ENCODE measurements around the gene NOP9. TPM values are rescaled to one million over a fixed set of nuclear protein-coding genes. Genes with fewer than 3 reads are reported as not detected.

The NOP9 gene
- total RNA-seq: 10 to 100 TPM; 12.8 to 16.8 (median 14.9) TPM
- polyA plus RNA-seq: 10 to 100 TPM in 2 of 3 donors, 1 to 10 TPM in 1; 7.8 to 29.0 (median 11.3) TPM

DNA sequence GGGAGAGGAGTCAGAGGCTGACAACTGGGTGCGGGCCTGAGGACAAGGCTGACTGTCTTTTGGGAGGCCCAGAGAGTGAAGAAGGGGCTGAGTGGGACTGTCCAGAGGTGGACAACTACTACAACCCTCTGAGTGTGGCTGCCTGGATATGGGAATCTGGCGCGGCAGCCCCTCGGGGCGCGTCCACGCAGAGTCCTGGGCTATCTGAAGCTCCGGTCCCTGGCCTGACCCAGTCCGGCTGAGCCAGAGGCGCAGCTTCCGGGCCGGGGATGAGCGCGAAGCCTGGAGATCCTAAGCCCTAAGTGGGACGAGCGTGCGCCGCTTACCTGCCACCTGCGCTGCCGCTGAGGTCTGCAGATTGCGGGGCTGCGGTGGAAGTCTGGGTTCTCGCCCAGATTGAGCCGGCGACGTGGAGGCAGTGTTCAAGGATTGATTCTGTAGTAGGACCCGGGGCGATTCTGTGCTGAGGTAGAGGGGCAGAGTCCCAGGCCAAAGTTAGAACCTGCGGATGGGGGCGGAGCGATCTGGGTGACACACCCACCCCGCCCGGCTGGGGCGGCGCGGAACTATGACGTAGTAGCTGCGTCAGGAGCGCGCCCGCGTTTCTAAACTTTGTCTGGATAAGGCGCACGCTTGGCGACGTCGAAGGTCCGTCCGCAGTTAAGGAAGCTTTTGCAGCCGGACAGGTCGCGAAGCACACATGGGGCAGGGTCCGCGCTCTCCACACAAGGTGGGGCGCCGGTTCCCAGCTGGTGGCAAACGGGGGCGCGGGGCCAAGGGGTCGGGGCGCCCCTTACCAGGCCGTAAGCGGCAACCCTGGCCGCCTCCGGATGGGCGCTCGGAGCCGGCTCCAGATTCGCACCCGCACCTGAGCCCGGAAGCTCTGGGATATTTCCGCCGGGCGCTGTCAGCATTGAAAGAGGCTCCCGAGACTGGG is at the start of gene NOP9, which contains the start of gene DHRS1:
Gene NOP9, plus strand, starts transcription at position 596 of the 937 bp plus-strand sequence. Its CDS starts 105 bp downstream, at position 701.
Gene DHRS1, minus strand, starts transcription at position 526 of the 937 bp plus-strand sequence. CDS start 674 bp downstream, outside the sequence.
- peak within 1 kb of the TSS; percentile 79 to 88 (median 86) for H3K27ac ChIP-seq
- WGBS, 2 donors: 0% methylated on average over 75 of the region's 75 CpGs
- H3K9me3 ChIP-seq: no peaks in the 10 kb centered on the region
- intact Hi-C loops (cut with DNase I): no loop called here
- no peaks in the 10 kb centered on the region for H3K27me3 ChIP-seq
- peak within 1 kb of the TSS; percentile 67 to 81 (median 76) for H3K4me3 ChIP-seq
- peaks cover 25 to 55% (median 40%) of the 10 kb centered on the region in 4 donors for H3K36me3 ChIP-seq
- peak in 1 of 4 donors; percentile 15 for TF ChIP-seq EP300 (IDR thresholded peaks at IDR 0.05)
- TF ChIP-seq, protein P1, sequence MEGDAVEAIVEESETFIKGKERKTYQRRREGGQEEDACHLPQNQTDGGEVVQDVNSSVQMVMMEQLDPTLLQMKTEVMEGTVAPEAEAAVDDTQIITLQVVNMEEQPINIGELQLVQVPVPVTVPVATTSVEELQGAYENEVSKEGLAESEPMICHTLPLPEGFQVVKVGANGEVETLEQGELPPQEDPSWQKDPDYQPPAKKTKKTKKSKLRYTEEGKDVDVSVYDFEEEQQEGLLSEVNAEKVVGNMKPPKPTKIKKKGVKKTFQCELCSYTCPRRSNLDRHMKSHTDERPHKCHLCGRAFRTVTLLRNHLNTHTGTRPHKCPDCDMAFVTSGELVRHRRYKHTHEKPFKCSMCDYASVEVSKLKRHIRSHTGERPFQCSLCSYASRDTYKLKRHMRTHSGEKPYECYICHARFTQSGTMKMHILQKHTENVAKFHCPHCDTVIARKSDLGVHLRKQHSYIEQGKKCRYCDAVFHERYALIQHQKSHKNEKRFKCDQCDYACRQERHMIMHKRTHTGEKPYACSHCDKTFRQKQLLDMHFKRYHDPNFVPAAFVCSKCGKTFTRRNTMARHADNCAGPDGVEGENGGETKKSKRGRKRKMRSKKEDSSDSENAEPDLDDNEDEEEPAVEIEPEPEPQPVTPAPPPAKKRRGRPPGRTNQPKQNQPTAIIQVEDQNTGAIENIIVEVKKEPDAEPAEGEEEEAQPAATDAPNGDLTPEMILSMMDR (IDR thresholded peaks at IDR 0.05): no peak
- peak; percentile 60 to 70 for TF ChIP-seq POLR2A (IDR thresholded peaks at IDR 0.05)
- peak; percentile 90 to 94 (median 92) for TF ChIP-seq POLR2AphosphoS5 (IDR thresholded peaks at IDR 0.05)
- DNase-seq: peak; percentile 96
- H3K4me1 ChIP-seq: peaks cover 0 to 31% (median 25%) of the 10 kb centered on the region in 4 donors

DNA sequence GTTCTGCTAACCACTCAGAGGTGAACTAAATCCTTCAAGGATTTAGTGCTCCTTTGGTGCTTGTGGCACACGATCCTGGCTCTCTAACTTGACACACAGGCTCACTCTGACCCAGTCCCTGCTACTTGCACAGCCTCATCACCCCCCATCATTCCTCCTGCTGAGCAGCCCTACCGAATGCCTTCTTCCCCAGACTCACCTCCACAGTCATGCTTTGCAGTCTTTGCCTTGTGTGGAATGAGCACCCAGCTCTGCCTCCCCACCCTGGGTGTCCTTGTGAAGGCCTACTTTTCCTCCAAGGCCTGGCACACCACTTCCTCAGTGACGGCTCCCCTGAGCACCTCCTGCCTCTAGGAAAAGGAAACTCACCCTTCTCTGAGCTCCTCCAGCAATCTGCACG is 49.3 kb upstream of the NOP9 start:
- Histone ChIP-seq H3K4me3 (no peak overlapping the region), H3K4me1 (no peaks in the 10 kb centered on the region), H3K27me3 (no peaks in the 10 kb centered on the region), H3K9me3 (no peaks in the 10 kb centered on the region), H3K27ac (no peak overlapping the region), H3K36me3 (no peaks in the 10 kb centered on the region)
- WGBS, 2 donors: 72 to 76% methylated on average over 4 of the region's 4 CpGs
- TF ChIP-seq, protein P1 (IDR thresholded peaks at IDR 0.05): no peak
- DNase-seq: peak; percentile 39
- intact Hi-C loops (cut with DNase I): no loop called here

DNA sequence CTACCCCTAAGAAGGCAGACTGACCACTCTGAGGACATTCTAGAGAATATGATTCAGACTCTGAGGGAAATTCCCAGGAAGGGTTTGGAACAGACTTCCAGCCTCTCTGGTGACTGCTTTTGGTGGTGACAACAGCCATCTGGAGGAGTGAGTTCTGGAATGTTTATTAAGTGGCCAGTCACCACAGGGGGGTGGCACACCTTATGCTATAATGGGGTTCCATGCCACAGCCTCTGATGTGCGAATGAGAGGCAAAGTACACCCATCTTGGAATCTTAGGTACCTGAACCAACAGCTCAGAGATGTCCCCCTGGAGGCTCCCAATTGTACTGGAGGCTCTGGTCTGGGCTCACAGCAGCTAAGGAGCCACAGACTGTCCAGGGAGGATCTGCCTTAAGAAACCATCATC is 47.8 kb upstream of the NOP9 start:
- Histone ChIP-seq H3K36me3 (no peaks in the 10 kb centered on the region), H3K4me3 (no peak overlapping the region), H3K9me3 (no peaks in the 10 kb centered on the region), H3K27me3 (no peaks in the 10 kb centered on the region), H3K4me1 (no peaks in the 10 kb centered on the region), H3K27ac (no peak overlapping the region)
- WGBS, 2 donors: 93 to 95% methylated on average over 1 of the region's 1 CpG
- peak; percentile 10 for DNase-seq
- no peak for TF ChIP-seq EP300 (IDR thresholded peaks at IDR 0.05)
- intact Hi-C loops (cut with DNase I): no loop called here

- intact Hi-C loops (cut with DNase I): no loop called here
- no peaks in the 10 kb centered on the region for H3K4me1 ChIP-seq
- TF ChIP-seq, protein P1 (IDR thresholded peaks at IDR 0.05): no peak
- TF ChIP-seq POLR2AphosphoS5 (IDR thresholded peaks at IDR 0.05) (no peak), POLR2A (IDR thresholded peaks at IDR 0.05) (no peak), EP300 (IDR thresholded peaks at IDR 0.05) (no peak)
- no peak for DNase-seq
- H3K9me3 ChIP-seq: no peaks in the 10 kb centered on the region
- 83 to 85% methylated on average over 11 of the region's 11 CpGs for WGBS, 2 donors
- H3K4me3 ChIP-seq: no peak overlapping the region
- H3K27me3 ChIP-seq: no peaks in the 10 kb centered on the region
- no peak overlapping the region for H3K27ac ChIP-seq
- H3K36me3 ChIP-seq: no peaks in the 10 kb centered on the region
These were observed 47.1 kb upstream of the NOP9 start for GRCh38 chr14:24252289-24253124.

- Histone ChIP-seq H3K27ac (no peak overlapping the region), H3K4me1 (no peaks in the 10 kb centered on the region), H3K9me3 (no peaks in the 10 kb centered on the region), H3K4me3 (no peak overlapping the region), H3K36me3 (no peaks in the 10 kb centered on the region), H3K27me3 (no peaks in the 10 kb centered on the region)
- 90 to 92% methylated on average over 7 of the region's 7 CpGs for WGBS, 2 donors
- intact Hi-C loops (cut with DNase I): no loop called here
- DNase-seq: no peak
- TF ChIP-seq EP300 (IDR thresholded peaks at IDR 0.05): no peak
- no peak for TF ChIP-seq POLR2AphosphoS5 (IDR thresholded peaks at IDR 0.05)
- TF ChIP-seq, protein P1 (IDR thresholded peaks at IDR 0.05): no peak
- TF ChIP-seq POLR2A (IDR thresholded peaks at IDR 0.05): no peak
These were observed 45.7 kb upstream of the NOP9 start for GRCh38 chr14:24253936-24254335.

All from sigmoid colon (tissue), 7 donors.